ENCODE results near the gene CAMK1. TPM values are rescaled to one million over a fixed set of nuclear protein-coding genes. Genes with fewer than 3 reads are reported as not detected.

The CAMK1 gene
- total and polyA plus RNA-seq, 2 experiments from 2014 or later = 20.4 to 23.7 TPM

- no peak for TF ChIP-seq CTCF (IDR thresholded peaks at IDR 0.05; ENCODE audit: low read depth, low read length)
- H3K4me3 ChIP-seq = no peak overlapping the region
- H3K9me3 ChIP-seq (ENCODE audit: low read depth) = no peaks in the 10 kb centered on the region
- no peak overlapping the region for H3K27ac ChIP-seq
- peaks cover 11% of the 10 kb centered on the region for H3K4me1 ChIP-seq (ENCODE audit: low read depth)
- no peak for DNase-seq (ENCODE audit: low read depth in 1 of 2, low spot score in 1 of 2)
- H3K27me3 ChIP-seq = no peaks in the 10 kb centered on the region
- H3K36me3 ChIP-seq = peaks cover 4% of the 10 kb centered on the region
Measured at GRCh38 chr3:9810846-9811245, 41.1 kb upstream of the CAMK1 start.

GRCh38 chr3:9810433-9810770 is 40.7 kb upstream of the CAMK1 start:
- no peak for TF ChIP-seq CTCF (IDR thresholded peaks at IDR 0.05; ENCODE audit: low read depth, low read length)
- Histone ChIP-seq H3K9me3 (ENCODE audit: low read depth) (no peaks in the 10 kb centered on the region), H3K27me3 (no peaks in the 10 kb centered on the region), H3K36me3 (peaks cover 4% of the 10 kb centered on the region), H3K4me3 (peak overlapping the region; percentile 44), H3K27ac (no peak overlapping the region), H3K4me1 (ENCODE audit: low read depth) (peaks cover 11% of the 10 kb centered on the region)
- DNase-seq (ENCODE audit: low read depth in 1 of 2, low spot score in 1 of 2) = no peak

GRCh38 chr3:9809615-9810432 is 40.1 kb upstream of the CAMK1 start, which contains the start of gene TTLL3:
TSS of gene TTLL3 (plus strand) at chr3:9810262. CDS start at chr3:9810662, 400 bp downstream.
- Histone ChIP-seq H3K27me3 (no peaks in the 10 kb centered on the region), H3K4me3 (peak within 1 kb of the TSS; percentile 44), H3K4me1 (ENCODE audit: low read depth) (peaks cover 11% of the 10 kb centered on the region), H3K36me3 (peaks cover 9% of the 10 kb centered on the region), H3K27ac (peak within 1 kb of the TSS; percentile 45), H3K9me3 (ENCODE audit: low read depth) (no peaks in the 10 kb centered on the region)
- no peak for TF ChIP-seq CTCF (IDR thresholded peaks at IDR 0.05; ENCODE audit: low read depth, low read length)
- DNase-seq (ENCODE audit: low read depth in 1 of 2, low spot score in 1 of 2) = peak; percentile 66 to 70

GRCh38 chr3:9809239-9809614 is 39.5 kb upstream of the CAMK1 start:
- H3K27ac ChIP-seq = peak overlapping the region; percentile 45
- H3K4me3 ChIP-seq = peak overlapping the region; percentile 44
- peaks cover 15% of the 10 kb centered on the region for H3K36me3 ChIP-seq
- no peak for TF ChIP-seq CTCF (IDR thresholded peaks at IDR 0.05; ENCODE audit: low read depth, low read length)
- H3K27me3 ChIP-seq = no peaks in the 10 kb centered on the region
- H3K9me3 ChIP-seq (ENCODE audit: low read depth) = no peaks in the 10 kb centered on the region
- no peak for DNase-seq (ENCODE audit: low read depth in 1 of 2, low spot score in 1 of 2)
- H3K4me1 ChIP-seq (ENCODE audit: low read depth) = peaks cover 11% of the 10 kb centered on the region

GRCh38 chr3:9808345-9809037 is 38.7 kb upstream of the CAMK1 start:
- peak; percentile 18 to 46 for DNase-seq (ENCODE audit: low read depth in 1 of 2, low spot score in 1 of 2)

More at GRCh38 chr3:9808345-9809037, 38.7 kb upstream of the CAMK1 start:
- Histone ChIP-seq H3K4me1 (ENCODE audit: low read depth) (peaks cover 11% of the 10 kb centered on the region), H3K27me3 (no peaks in the 10 kb centered on the region), H3K4me3 (no peak overlapping the region), H3K27ac (peak overlapping the region; percentile 45), H3K36me3 (peaks cover 23% of the 10 kb centered on the region), H3K9me3 (ENCODE audit: low read depth) (no peaks in the 10 kb centered on the region)
- no peak for TF ChIP-seq CTCF (IDR thresholded peaks at IDR 0.05; ENCODE audit: low read depth, low read length)

Measured in cardiac muscle cell (in vitro differentiated cells and primary cell).